KG1 (cell line): Measurements from ENCODE around the gene EBLN2.

Experiments used
- DNase-seq: peaks from one replicate; lab custom pipeline; 2025; lab: John Stamatoyannopoulos, UW

The EBLN2 gene

DNA sequence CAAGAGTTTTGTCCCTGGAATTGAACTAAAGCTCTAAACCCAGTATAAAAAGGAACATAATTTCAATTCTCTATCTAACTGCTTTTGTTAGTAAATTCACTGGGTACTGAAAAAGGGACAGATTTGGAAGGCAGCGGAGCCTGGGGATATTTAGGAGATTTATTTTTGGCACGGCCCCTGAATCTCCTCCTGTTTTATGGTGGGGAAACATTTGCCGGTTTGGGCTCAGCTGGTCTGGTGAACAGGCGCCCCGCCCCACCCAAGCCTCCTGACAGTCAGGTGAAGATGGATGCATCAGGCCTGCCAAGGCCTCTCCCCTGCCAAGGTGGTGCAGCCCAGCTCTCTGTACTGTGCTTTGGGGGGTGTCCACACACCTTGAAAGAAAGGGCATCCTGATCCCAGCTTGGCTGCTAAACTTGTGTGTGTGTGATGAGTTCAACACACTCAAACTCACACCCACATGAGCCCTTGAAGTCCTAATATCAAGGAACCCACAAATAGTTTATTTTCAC is 46.3 kb downstream of the EBLN2 start:
- no peak for DNase-seq

DNA sequence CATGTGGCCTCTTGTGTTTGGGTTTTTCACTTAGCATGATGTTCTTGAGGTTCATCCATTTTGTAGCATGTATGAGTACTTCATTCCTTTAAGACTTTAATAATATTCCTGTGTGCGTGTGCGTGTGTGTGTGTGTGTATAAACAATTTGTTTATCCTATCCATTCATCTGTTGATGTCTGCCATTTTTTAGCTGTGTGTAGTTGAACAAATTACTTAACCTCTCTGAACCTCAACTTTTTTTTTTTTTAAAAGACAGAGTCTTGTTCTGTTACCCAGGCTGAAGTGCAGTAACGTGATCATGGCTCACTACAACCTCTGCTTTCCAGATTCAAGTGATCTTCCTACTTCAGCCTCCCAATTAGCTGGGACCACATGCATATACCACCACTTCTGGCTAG is 47.3 kb downstream of the EBLN2 start:
- no peak for DNase-seq

DNA sequence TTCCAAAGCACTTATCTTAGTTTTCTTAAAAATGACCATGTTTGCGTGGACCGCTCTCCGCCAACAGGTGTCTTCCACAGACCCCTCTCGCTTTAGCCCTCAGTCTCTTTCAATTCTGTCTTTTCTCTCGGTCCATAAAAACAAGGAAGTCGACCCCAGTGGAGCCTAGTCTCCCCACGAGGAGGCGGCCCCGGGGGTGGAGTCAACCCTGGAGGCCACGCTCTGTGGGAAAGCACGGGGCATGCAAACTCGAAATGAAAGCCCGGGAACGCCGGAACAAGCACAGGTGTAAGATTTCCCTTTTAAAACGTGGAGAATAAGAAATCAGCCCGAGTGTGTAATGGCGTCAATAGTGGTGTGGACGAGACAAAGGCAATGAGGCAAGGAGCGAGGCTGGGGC is 49.1 kb downstream of the EBLN2 start:
- DNase-seq, result no peak
